HEK293 (cell line): Measurements from ENCODE around the gene JCHAIN.
"Not testable (repeated sequence)": the region's sequence is repeated elsewhere in the genome, so short reads cannot be mapped to it uniquely, and the experiment has no call there.

ENCODE experiments used
- CTCF ChIP-seq: fragments of 450-650 bp; formaldehyde crosslinking; IDR thresholded peaks from 2 replicates; pipeline ENCODE4 v1.5.1; 2016; ENCODE audit warnings: missing biosample characterization, missing genetic modification characterization
- MZF1 ChIP-seq: fragments of 450-650 bp; formaldehyde crosslinking; IDR thresholded peaks from 2 replicates; pipeline ENCODE4 v1.5.1; 2017; ENCODE audit warnings: missing biosample characterization, missing genetic modification characterization, borderline replicate concordance
- PRDM4 ChIP-seq: fragments of 450-650 bp; formaldehyde crosslinking; IDR thresholded peaks from 2 replicates; pipeline ENCODE4 v1.5.1; 2017; ENCODE audit warnings: missing biosample characterization, missing genetic modification characterization
- ZNF350 ChIP-seq: fragments of 450-650 bp; formaldehyde crosslinking; IDR thresholded peaks from 2 replicates; pipeline ENCODE4 v1.5.0; 2017; ENCODE audit warnings: missing biosample characterization, mild to moderate bottlenecking, missing genetic modification characterization
- ZSCAN16 ChIP-seq: fragments of 450-650 bp; formaldehyde crosslinking; IDR thresholded peaks from 2 replicates; pipeline ENCODE4 v1.5.1; 2016; ENCODE audit warnings: missing biosample characterization, missing genetic modification characterization

- not testable (repeated sequence) for TF ChIP-seq MZF1 (tag by site-specific recombination); CTCF (tag by site-specific recombination); PRDM4 (tag by site-specific recombination); ZSCAN16; ZNF350 (tag by site-specific recombination)
Observed at GRCh38 chr4:70682142-70682541, 15.8 kb upstream of the JCHAIN start.
